Skeletal muscle tissue (tissue), 4 donors: ENCODE data around the gene DSCAM. TPM values are rescaled to one million over a fixed set of nuclear protein-coding genes. Genes with fewer than 3 reads are reported as not detected.

Source experiments
- H3K27ac ChIP-seq: one replicate; pipeline ENCODE4 v1.7.0; 2013; ENCODE audit warnings: mild to moderate bottlenecking, low read depth, low read length, inconsistent platforms
- H3K27me3 ChIP-seq, 3 donors: one replicate each; pipeline ENCODE4 v1.7.0; 2013; ENCODE audit warnings: low read length in 3 of 3; ENCODE audit not compliant: control insufficient read depth in 3 of 3, insufficient read depth in 3 of 3
- H3K36me3 ChIP-seq, 3 donors: one replicate each; pipeline ENCODE4 v1.7.0; 2013; ENCODE audit warnings: low read length in 3 of 3; ENCODE audit not compliant: control insufficient read depth in 3 of 3, insufficient read depth in 3 of 3
- H3K4me1 ChIP-seq, 3 donors: one replicate each; pipeline ENCODE4 v1.7.0; 2013; ENCODE audit warnings: low read length in 3 of 3, mild to moderate bottlenecking in 3 of 3; ENCODE audit not compliant: control insufficient read depth in 3 of 3, insufficient read depth in 3 of 3
- H3K4me3 ChIP-seq, 3 donors: one replicate each; pipeline ENCODE4 v1.7.0; 2013; ENCODE audit warnings: low read length in 3 of 3
- H3K9ac ChIP-seq, 3 donors: one replicate each; pipeline ENCODE4 v1.7.0; 2013; ENCODE audit warnings: low read length in 3 of 3, mild to moderate bottlenecking in 3 of 3, moderate library complexity in 2 of 3, low read depth in 1 of 3
- H3K9me3 ChIP-seq, 3 donors: one replicate each; pipeline ENCODE4 v1.7.0; 2013; ENCODE audit warnings: low read length in 3 of 3; ENCODE audit not compliant: control insufficient read depth in 3 of 3
- total RNA-seq: library from RNA; depleted of rRNA; stranded (reverse); fragments of >200 nt; gene quantifications from one replicate; pipeline ENCODE4 v1.2.3, GENCODE V29; 2014
- donor health status: Osteomylitis.

DSCAM gene
- total RNA-seq, 1 donor from 2014 or later, result 0.52 TPM

DNA sequence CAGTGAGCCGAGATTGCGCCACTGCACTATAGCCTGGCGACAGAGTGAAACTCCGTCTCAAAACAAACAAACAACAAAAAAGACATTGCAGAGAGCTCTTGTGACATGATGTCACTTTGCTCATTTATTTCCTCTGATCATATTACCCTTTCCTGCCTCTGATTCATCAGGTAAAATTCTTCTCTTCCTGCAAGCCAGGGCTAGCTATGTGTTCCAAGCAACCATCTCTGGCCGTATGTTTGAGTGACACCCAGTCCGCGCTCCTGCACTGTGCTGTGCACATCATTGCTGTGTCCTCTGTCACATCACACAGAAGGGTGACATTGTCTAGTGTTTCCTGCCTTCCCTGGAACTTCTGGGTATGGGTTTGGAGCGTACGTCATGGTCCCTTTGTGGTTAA, 728.4 kb downstream of the DSCAM start:
- Histone ChIP-seq H3K27me3 (no peaks in the 10 kb centered on the region), H3K9me3 (no peaks in the 10 kb centered on the region), H3K36me3 (no peaks in the 10 kb centered on the region), H3K4me1 (no peaks in the 10 kb centered on the region), H3K9ac (no peak overlapping the region), H3K27ac (no peak overlapping the region), H3K4me3 (no peak overlapping the region)

DNA sequence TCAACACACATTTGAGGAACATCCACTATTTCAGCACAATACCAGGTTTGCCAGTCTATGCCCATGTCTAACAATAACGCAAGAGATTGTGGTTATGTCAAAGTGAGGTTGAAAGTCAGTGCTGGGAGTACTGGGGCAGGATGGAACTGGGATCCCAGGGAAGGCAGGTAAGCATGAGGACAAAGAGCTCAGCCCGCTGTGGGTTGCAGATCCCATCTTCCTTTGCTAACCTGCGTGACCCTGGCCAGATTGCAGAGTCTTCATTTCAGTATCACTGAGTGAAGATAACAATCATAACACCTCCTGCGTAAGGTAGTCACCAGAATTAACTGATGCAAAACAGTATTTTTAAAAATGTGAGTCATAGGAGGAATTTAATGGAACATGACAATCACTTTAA, 729.7 kb downstream of the DSCAM start:
- Histone ChIP-seq H3K27ac (no peak overlapping the region), H3K36me3 (no peaks in the 10 kb centered on the region), H3K9ac (no peak overlapping the region), H3K4me3 (no peak overlapping the region), H3K9me3 (no peaks in the 10 kb centered on the region), H3K4me1 (no peaks in the 10 kb centered on the region), H3K27me3 (no peaks in the 10 kb centered on the region)

DNA sequence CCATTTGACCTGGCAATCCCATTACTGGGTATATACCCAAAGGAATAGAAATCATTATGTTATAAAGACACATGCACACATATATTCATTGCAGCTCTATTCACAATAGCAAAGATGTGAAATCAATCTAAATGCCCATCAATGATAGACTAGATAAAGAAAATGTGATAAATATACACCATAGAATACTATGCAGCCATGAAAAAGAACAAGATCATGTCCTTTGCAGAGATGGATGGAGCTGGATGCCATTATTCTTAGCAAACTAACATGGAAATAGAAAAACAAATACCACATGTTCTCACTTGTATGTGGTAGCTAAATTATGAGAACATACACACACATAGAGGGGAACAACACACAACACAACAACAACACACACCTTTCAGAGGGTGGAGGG, 731.2 kb downstream of the DSCAM start:
- Histone ChIP-seq H3K4me3 (no peak overlapping the region), H3K27ac (no peak overlapping the region), H3K27me3 (no peaks in the 10 kb centered on the region), H3K4me1 (no peaks in the 10 kb centered on the region), H3K36me3 (no peaks in the 10 kb centered on the region), H3K9me3 (no peaks in the 10 kb centered on the region), H3K9ac (no peak overlapping the region)

DNA sequence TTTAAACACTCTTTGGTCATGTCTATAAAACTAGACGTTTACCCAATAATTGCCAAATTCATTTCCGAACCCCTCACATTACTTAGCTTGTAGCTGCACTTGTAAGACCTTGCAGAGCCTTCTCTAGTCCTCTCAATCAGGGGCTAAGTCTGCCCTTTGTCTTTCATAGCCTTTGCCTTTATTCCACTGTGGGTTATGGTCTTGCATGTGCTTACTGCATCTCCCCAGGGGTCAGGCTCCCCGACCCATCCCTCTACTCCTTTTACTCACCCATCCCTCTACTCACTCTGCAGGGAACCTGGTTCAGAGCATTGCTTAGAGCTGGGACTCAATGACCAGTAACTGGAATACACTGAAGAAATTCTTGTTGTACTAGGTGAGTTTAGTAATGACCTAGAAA, 744.3 kb downstream of the DSCAM start:
- H3K4me1 ChIP-seq, result no peaks in the 10 kb centered on the region
- H3K27me3 ChIP-seq, result no peaks in the 10 kb centered on the region
- H3K4me3 ChIP-seq, result no peak overlapping the region
- H3K27ac ChIP-seq, result no peak overlapping the region
- no peaks in the 10 kb centered on the region for H3K9me3 ChIP-seq
- no peaks in the 10 kb centered on the region for H3K36me3 ChIP-seq
- H3K9ac ChIP-seq, result no peak overlapping the region

DNA sequence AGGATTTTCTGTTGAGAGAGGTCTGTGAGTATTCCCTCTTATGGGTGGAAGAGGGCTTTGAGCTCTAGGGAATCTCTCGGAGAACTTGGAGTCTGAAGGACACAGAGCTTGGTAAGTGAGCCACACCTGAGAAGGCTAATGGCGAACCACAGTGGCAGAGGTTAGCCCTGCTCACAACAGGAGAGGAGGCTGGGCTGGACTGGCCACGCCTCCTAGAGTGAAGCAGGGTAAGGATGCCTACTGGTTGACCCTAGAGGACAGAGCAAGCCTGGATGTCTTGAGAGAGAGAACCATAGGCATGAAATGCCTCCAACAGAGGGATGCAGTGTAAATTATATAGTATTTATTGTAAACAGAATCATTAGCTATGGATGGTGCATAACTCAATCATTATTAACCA, 747.1 kb downstream of the DSCAM start:
- Histone ChIP-seq H3K36me3 (no peaks in the 10 kb centered on the region), H3K9ac (no peak overlapping the region), H3K4me3 (no peak overlapping the region), H3K27me3 (no peaks in the 10 kb centered on the region), H3K4me1 (no peaks in the 10 kb centered on the region), H3K9me3 (no peaks in the 10 kb centered on the region), H3K27ac (no peak overlapping the region)

DNA sequence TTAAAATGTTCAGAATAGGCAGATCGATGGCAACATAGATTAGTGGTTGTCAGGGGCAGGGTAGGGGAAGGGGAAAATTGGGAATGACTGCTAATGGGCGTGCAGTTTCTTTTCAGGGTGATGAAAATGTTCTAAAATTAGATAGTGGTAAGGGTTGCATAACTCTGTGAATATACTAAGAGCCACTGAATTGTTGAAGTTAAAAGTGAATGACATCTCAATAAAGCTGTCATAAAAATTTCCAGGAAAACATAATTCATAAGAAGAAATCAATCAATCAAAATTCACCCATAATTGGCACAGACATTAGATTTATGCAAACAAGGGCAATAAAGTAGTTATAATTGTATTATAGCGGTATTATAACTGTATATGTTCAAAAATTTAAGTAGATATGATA, 751.5 kb downstream of the DSCAM start:
- Histone ChIP-seq H3K27ac (no peak overlapping the region), H3K4me1 (no peaks in the 10 kb centered on the region), H3K4me3 (no peak overlapping the region), H3K9me3 (no peaks in the 10 kb centered on the region), H3K36me3 (no peaks in the 10 kb centered on the region), H3K27me3 (no peaks in the 10 kb centered on the region), H3K9ac (no peak overlapping the region)

DNA sequence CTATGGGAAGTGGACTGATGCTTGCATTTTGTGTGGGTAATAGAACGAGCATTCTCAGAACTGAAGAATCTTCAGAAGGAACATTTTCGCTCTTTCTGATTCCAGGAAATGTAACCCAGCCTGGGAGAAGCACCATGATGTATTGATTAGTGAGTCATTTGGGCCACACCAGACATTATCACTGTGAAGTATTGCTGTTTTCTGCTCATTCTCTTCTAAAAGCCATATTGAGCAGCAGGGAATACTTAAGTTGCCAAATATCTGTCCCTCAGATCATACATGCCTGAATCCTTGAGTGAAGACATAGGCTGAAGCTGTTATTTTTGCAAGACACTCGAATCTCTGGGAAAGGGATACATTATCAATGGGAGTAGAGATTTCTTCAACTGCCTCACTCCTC, 766.6 kb downstream of the DSCAM start:
- Histone ChIP-seq H3K27ac (no peak overlapping the region), H3K27me3 (peaks cover 0 to 3% (median 0%) of the 10 kb centered on the region in 3 donors), H3K4me1 (no peaks in the 10 kb centered on the region), H3K9me3 (no peaks in the 10 kb centered on the region), H3K9ac (no peak overlapping the region), H3K4me3 (no peak overlapping the region), H3K36me3 (no peaks in the 10 kb centered on the region)

DNA sequence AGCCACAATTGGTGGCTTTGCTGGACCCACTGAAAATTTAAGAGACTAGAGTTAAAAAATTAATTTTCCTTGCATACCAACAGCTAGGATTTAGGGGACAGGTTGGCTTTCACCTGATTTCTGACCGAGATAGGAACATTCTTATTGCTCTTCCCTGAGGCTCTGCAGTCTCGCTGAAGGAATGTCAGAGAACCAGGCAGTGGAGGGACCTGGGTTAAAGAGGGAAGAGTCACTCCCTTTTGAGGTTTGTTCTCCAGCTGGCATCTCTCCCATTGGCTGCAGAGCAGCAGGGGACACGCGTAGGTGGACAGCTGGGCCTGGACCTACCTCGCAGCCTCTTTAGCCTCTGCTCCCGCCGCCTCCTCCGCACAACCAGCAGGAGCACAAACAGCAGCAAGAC, 772.2 kb downstream of the DSCAM start:
- Histone ChIP-seq H3K27me3 (no peaks in the 10 kb centered on the region), H3K36me3 (no peaks in the 10 kb centered on the region), H3K9me3 (no peaks in the 10 kb centered on the region), H3K9ac (no peak overlapping the region), H3K4me1 (no peaks in the 10 kb centered on the region), H3K27ac (no peak overlapping the region), H3K4me3 (no peak overlapping the region)

DNA sequence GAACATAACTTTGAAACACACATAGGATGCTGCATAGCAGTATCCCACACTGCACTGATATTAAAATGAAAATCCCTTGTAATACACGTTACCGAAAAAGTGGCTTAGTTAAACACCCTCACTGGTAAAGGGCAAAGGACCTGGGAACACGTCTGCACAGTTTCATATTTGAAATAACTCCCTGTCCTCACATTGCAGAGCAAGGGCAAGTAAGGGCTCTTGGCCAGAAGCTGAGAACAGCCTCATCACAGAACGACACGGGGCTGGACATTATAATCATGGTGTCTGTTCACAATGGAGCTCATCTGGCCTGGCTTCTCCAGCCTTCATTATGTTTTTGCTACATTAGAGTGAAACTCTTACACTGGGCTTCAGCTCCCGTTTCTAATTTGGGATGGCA, 772.8 kb downstream of the DSCAM start:
- no peaks in the 10 kb centered on the region for H3K9me3 ChIP-seq
- no peak overlapping the region for H3K4me3 ChIP-seq
- H3K27me3 ChIP-seq, result no peaks in the 10 kb centered on the region
- no peaks in the 10 kb centered on the region for H3K4me1 ChIP-seq
- no peak overlapping the region for H3K27ac ChIP-seq
- H3K9ac ChIP-seq, result no peak overlapping the region
- no peaks in the 10 kb centered on the region for H3K36me3 ChIP-seq

DNA sequence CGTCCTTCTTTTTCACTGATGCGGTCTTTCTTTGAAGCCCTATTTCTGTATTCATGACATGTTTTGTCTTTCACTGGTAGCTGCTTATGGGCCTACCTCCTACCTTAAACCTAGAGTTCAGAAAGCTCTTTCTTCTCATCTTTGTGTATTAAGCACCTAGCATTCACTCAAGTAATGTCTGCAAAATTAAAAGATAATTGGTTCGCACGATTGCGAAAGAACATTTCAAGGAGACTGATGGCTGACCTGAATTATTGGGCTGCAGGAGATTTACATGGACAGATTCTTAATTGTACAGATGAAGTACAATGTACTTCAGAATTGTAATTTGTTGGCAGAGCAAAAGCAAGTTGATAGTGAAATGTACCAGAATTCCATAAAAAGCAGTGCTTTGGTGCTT, 773.3 kb downstream of the DSCAM start:
- no peaks in the 10 kb centered on the region for H3K9me3 ChIP-seq
- no peaks in the 10 kb centered on the region for H3K36me3 ChIP-seq
- H3K4me1 ChIP-seq, result no peaks in the 10 kb centered on the region
- H3K4me3 ChIP-seq, result no peak overlapping the region
- H3K27me3 ChIP-seq, result no peaks in the 10 kb centered on the region
- H3K9ac ChIP-seq, result no peak overlapping the region
- no peak overlapping the region for H3K27ac ChIP-seq

DNA sequence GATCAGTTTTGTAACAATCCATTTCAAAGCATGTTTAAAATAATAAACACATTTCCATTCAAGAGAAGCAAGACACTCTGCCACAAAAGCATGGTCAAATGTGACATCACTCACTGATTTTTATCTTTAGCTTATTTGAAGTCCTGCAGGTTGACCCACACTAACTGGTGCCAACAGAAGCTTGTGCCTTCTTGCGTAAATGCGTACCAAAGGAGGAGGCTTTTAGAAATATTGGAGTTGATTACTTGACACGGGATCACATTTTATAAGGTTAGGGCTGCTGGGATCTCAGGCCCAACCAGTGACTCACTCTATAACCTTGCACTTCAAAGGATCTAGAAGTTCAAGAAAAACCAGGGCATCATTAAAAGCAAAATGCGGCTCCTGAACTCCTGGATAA, 776.1 kb downstream of the DSCAM start:
- Histone ChIP-seq H3K4me3 (no peak overlapping the region), H3K9ac (no peak overlapping the region), H3K27ac (no peak overlapping the region), H3K9me3 (no peaks in the 10 kb centered on the region), H3K27me3 (no peaks in the 10 kb centered on the region), H3K36me3 (no peaks in the 10 kb centered on the region), H3K4me1 (no peaks in the 10 kb centered on the region)
